ENCODE data around the gene IRAK1.
A peak's percentile ranks its signal among the peaks of the same experiment; 100 is the strongest.

Gene IRAK1

GRCh38 chrX:154019633-154020528, at the start of gene IRAK1:
TSS of gene IRAK1 (minus strand) at chrX:154019902. CDS start at chrX:154019812, 90 bp downstream.
- DNase-seq: peak; percentile 59 to 62

GRCh38 chrX:154068560-154068959, 48.9 kb upstream of the IRAK1 start:
- no peak for DNase-seq

GRCh38 chrX:154064637-154065435, 45.1 kb upstream of the IRAK1 start:
- no peak for DNase-seq

- no peak for DNase-seq
These were observed 43.5 kb upstream of the IRAK1 start for GRCh38 chrX:154063234-154063633.

GRCh38 chrX:154061801-154062200, 42.1 kb upstream of the IRAK1 start:
- no peak for DNase-seq

- no peak for DNase-seq
These were observed 40.1 kb upstream of the IRAK1 start for GRCh38 chrX:154059729-154060245.

- DNase-seq: no peak
These were observed 39.5 kb upstream of the IRAK1 start for GRCh38 chrX:154059231-154059630.

GRCh38 chrX:154058214-154058997, 38.7 kb upstream of the IRAK1 start:
- peak in 1 of 2 donors; percentile 37 for DNase-seq

- peak; percentile 27 to 36 for DNase-seq
These were observed 38.1 kb upstream of the IRAK1 start for GRCh38 chrX:154057791-154058190.

- DNase-seq: peak; percentile 55 to 63
These were observed 37.1 kb upstream of the IRAK1 start for GRCh38 chrX:154056770-154057241.

- peak in 1 of 2 donors; percentile 79 for DNase-seq
These were observed 31.6 kb upstream of the IRAK1 start for GRCh38 chrX:154051201-154051810.

GRCh38 chrX:154050113-154050495, 30.4 kb upstream of the IRAK1 start:
- no peak for DNase-seq

GRCh38 chrX:154049209-154050112, 29.8 kb upstream of the IRAK1 start:
- DNase-seq: no peak

GRCh38 chrX:154048398-154048797, 28.7 kb upstream of the IRAK1 start:
- no peak for DNase-seq

- DNase-seq: no peak
These were observed 27.4 kb upstream of the IRAK1 start for GRCh38 chrX:154046940-154047610.

GRCh38 chrX:154046031-154046781, 26.5 kb upstream of the IRAK1 start:
- DNase-seq: no peak

- peak; percentile 28 to 65 for DNase-seq
These were observed 24.4 kb upstream of the IRAK1 start for GRCh38 chrX:154044091-154044490.

GRCh38 chrX:154043003-154043763, 23.5 kb upstream of the IRAK1 start:
- peak; percentile 67 to 80 for DNase-seq

GRCh38 chrX:154040863-154041262, 21.2 kb upstream of the IRAK1 start:
- peak in 1 of 2 donors; percentile 42 for DNase-seq
